B cell (primary cell): ENCODE measurements around the gene PLD3. TPM values are rescaled to one million over a fixed set of nuclear protein-coding genes. Genes with fewer than 3 reads are reported as not detected.

ENCODE experiments used
- ATAC-seq: fragments of 200-7000 bp; cut with Tn5 transposase; one replicate; pipeline ENCODE4 v1.10.0; 2021; ENCODE audit warnings: low read depth, mild to moderate bottlenecking, moderate number of reproducible peaks, moderate library complexity
- CTCF ChIA-PET: fragments of 350-600 bp; sonication (Branson Sonifier 250); formaldehyde crosslinking; loops from one replicate; lab custom pipeline; 2021; ENCODE audit warnings: antibody characterized with exemption, inconsistent platforms; lab: Charles Lee
- POLR2A ChIA-PET: fragments of 350-600 bp; sonication (Branson Sonifier 250); formaldehyde crosslinking; loops from one replicate; lab custom pipeline; 2021; ENCODE audit warnings: antibody characterized with exemption; lab: Charles Lee
- DNase-seq: peaks from one replicate; pipeline ENCODE4 v3.0.0; 2013
- H2AFZ ChIP-seq: 2 replicates; pipeline ENCODE4 v1.6.1; 2012; ENCODE audit warnings: mild to moderate bottlenecking, low read depth, low read length; ENCODE audit not compliant: insufficient read depth, poor library complexity, severe bottlenecking
- H3K27ac ChIP-seq, 2 donors: 1 replicate in 1 of 2; 2 replicates in 1 of 2; pipeline ENCODE4 v1.5.1; 2012 to 2013; ENCODE audit warnings: low read length in 2 of 2, mild to moderate bottlenecking in 2 of 2, moderate library complexity in 1 of 2
- H3K27me3 ChIP-seq, 4 experiments: fragments of 200-600 bp in 1 of 4; sonication (generic) in 1 of 4; replicated peaks in 1 of 4; 1 replicate in 2 of 4; 2 replicates in 2 of 4; pipeline versions ENCODE4 v1.6.1 to v1.7.0; 2013 to 2016; ENCODE audit warnings: low read length in 3 of 4, mild to moderate bottlenecking in 2 of 4, mixed read lengths in 1 of 4, moderate library complexity in 1 of 4; ENCODE audit not compliant: insufficient read depth in 4 of 4, control insufficient read depth in 3 of 4; ENCODE audit errors: control extremely low read depth in 1 of 4
- H3K36me3 ChIP-seq, 2 experiments: replicated peaks in 1 of 2; 1 replicate in 1 of 2; 2 replicates in 1 of 2; pipeline versions ENCODE4 v1.6.1 to v1.7.1; 2013; ENCODE audit warnings: low read length in 1 of 2; ENCODE audit not compliant: insufficient read depth in 2 of 2, control insufficient read depth in 1 of 2; ENCODE audit errors: control extremely low read depth in 1 of 2, extremely low read depth in 1 of 2
- H3K4me1 ChIP-seq, 2 donors: fragments of 200-600 bp in 1 of 2; sonication (generic) in 1 of 2; 1 replicate in 1 of 2; 2 replicates in 1 of 2; pipeline versions ENCODE4 v1.5.1 to v1.6.1; 2013 to 2017; ENCODE audit warnings: low read length in 2 of 2; ENCODE audit not compliant: control insufficient read depth in 2 of 2, insufficient read depth in 2 of 2
- H3K4me2 ChIP-seq: replicated peaks from 2 replicates; pipeline ENCODE3; 2012; ENCODE audit warnings: mild to moderate bottlenecking, low read depth, low read length; ENCODE audit not compliant: poor library complexity, severe bottlenecking
- H3K4me3 ChIP-seq, 5 experiments: fragments of 200-600 bp in 1 of 5; sonication (generic) in 1 of 5; 1 replicate in 3 of 5; 2 replicates in 2 of 5; pipeline versions ENCODE4 v1.5.1 to v1.7.0; 2011 to 2016; ENCODE audit warnings: low read length in 4 of 5, mild to moderate bottlenecking in 4 of 5, low read depth in 2 of 5, control low read depth in 1 of 5, moderate library complexity in 1 of 5; ENCODE audit not compliant: insufficient read depth in 1 of 5; ENCODE audit errors: control extremely low read depth in 1 of 5, extremely low read depth in 1 of 5
- H3K79me2 ChIP-seq: fragments of 200-600 bp; sonication (generic); one replicate; pipeline ENCODE4 v1.6.0; 2016; ENCODE audit warnings: low read length; ENCODE audit not compliant: control insufficient read depth, insufficient read depth
- H3K9ac ChIP-seq: fragments of 200-600 bp; sonication (generic); 2 replicates; pipeline ENCODE4 v1.6.1; 2017; ENCODE audit warnings: mild to moderate bottlenecking, low read length, moderate library complexity
- H3K9me3 ChIP-seq, 3 donors: one replicate each; pipeline versions ENCODE4 v1.6.1 to v1.7.1; 2013; ENCODE audit warnings: low read length in 2 of 3; ENCODE audit not compliant: control insufficient read depth in 2 of 3, insufficient read depth in 1 of 3; ENCODE audit errors: control extremely low read depth in 1 of 3
- H4K20me1 ChIP-seq: 2 replicates; pipeline ENCODE4 v1.6.0; 2012; ENCODE audit warnings: mild to moderate bottlenecking, low read length; ENCODE audit not compliant: insufficient read depth, control insufficient read depth, poor library complexity, severe bottlenecking
- H3K27ac Mint-ChIP-seq: one replicate; pipeline ENCODE4 v1.8.0; 2021; ENCODE audit warnings: mixed read lengths
- H3K27me3 Mint-ChIP-seq: one replicate; pipeline ENCODE4 v1.8.0; 2021; ENCODE audit warnings: mixed read lengths
- H3K4me1 Mint-ChIP-seq: one replicate; pipeline ENCODE4 v1.8.0; 2021; ENCODE audit warnings: mixed read lengths
- H3K4me3 Mint-ChIP-seq: one replicate; pipeline ENCODE4 v1.8.0; 2021; ENCODE audit warnings: mixed read lengths
- H3K9me3 Mint-ChIP-seq: one replicate; pipeline ENCODE4 v1.8.0; 2022; ENCODE audit warnings: mixed read lengths; ENCODE audit not compliant: insufficient read depth
- CTCF ChIP-seq: fragments of 200-600 bp; IDR thresholded peaks from one replicate; pipeline ENCODE4 v1.8.0; 2022; ENCODE audit warnings: antibody characterized with exemption, mild to moderate bottlenecking
- EZH2 ChIP-seq: IDR thresholded peaks from 2 replicates; pipeline ENCODE4 v1.6.1; 2012; ENCODE audit warnings: borderline replicate concordance, low read depth, mild to moderate bottlenecking, moderate library complexity, low read length; ENCODE audit not compliant: insufficient read depth, poor library complexity, severe bottlenecking
- WGBS: methylation state at CpG from one replicate; pipeline ENCODE4 v1.1.5; 2013; ENCODE audit warnings: missing lambda C conversion rate; ENCODE audit not compliant: insufficient coverage; 5-methylcytosine and 5-hydroxymethylcytosine counted together
- intact Hi-C: fragments of 100-400 bp; cut with micrococcal nuclease; formaldehyde crosslinking; loops from one replicate; pipeline ENCODE4 v1.10.0; 2022
- polyA plus RNA-seq: library from polyadenylated mRNA; depleted of rRNA; stranded (reverse); fragments of >200 nt; gene quantifications from 2 replicates; pipeline ENCODE4 v1.2.3, GENCODE V29; 2012
- total RNA-seq, 2 donors: library from RNA; stranded (reverse); fragments of 120-200 nt in 1 of 2; gene quantifications; 1 replicate in 1 of 2; 2 replicates in 1 of 2; pipeline versions ENCODE4 v1.2.3 to v1.2.4, GENCODE V29; 2013 to 2022

The PLD3 gene
- total and polyA plus RNA-seq, 2 donors (not counting 1 experiment from before 2014, with no cell fraction given), result 61.7 to 153 TPM

GRCh38 chr19:40303765-40304164 is 44.7 kb upstream of the PLD3 start:
- no peak for DNase-seq
- Histone ChIP-seq H2AFZ (no peak overlapping the region), H3K9me3 (no peaks in the 10 kb centered on the region), H3K79me2 (no peaks in the 10 kb centered on the region), H3K36me3 (no peaks in the 10 kb centered on the region), H3K27ac (no peak overlapping the region), H4K20me1 (no peaks in the 10 kb centered on the region), H3K27me3 (no peaks in the 10 kb centered on the region), H3K4me2 (no peak overlapping the region), H3K4me1 (peaks cover 0 to 3% of the 10 kb centered on the region in 2 donors), H3K4me3 (no peak overlapping the region), H3K9ac (no peak overlapping the region)
- no peak for ATAC-seq
- Mint-ChIP-seq H3K27ac (no peak overlapping the region), H3K27me3 (no peaks in the 10 kb centered on the region), H3K4me1 (peaks cover 2% of the 10 kb centered on the region), H3K9me3 (no peaks in the 10 kb centered on the region), H3K4me3 (no peak overlapping the region)
- ChIA-PET CTCF (interaction anchor here (1.1 to 3.8 kb wide), 7 partner anchors 25 to 330 kb away, joined by 3 to 34 read pairs (median 11); partner anchors contain the start of gene LTBP4), POLR2A (no interaction called here)
- intact Hi-C loops, result no loop called here
- TF ChIP-seq EZH2, result no peak
- no peak for TF ChIP-seq CTCF
- WGBS, result no CpG with 5 or more reads among the region's 2 CpGs

- Histone ChIP-seq H4K20me1 (no peaks in the 10 kb centered on the region), H3K27ac (no peak overlapping the region), H3K4me1 (peaks cover 0 to 3% of the 10 kb centered on the region in 2 donors), H3K4me2 (no peak overlapping the region), H3K9ac (no peak overlapping the region), H3K27me3 (no peaks in the 10 kb centered on the region), H3K79me2 (no peaks in the 10 kb centered on the region), H3K9me3 (no peaks in the 10 kb centered on the region), H2AFZ (no peak overlapping the region), H3K36me3 (no peaks in the 10 kb centered on the region), H3K4me3 (no peak overlapping the region)
- ChIA-PET POLR2A (no interaction called here), CTCF (interaction anchor here (1.1 to 3.8 kb wide), 22 partner anchors 12 to 330 kb away, joined by 3 to 34 read pairs (median 7); partner anchors contain the start of genes AKT2, BLVRB and LTBP4)
- DNase-seq, result no peak
- WGBS, result 91% methylated on average over 3 of the region's 4 CpGs
- TF ChIP-seq CTCF (no peak), EZH2 (no peak)
- no peaks in the 10 kb centered on the region for H3K27me3 Mint-ChIP-seq
- H3K4me1 Mint-ChIP-seq, result peaks cover 2% of the 10 kb centered on the region
- intact Hi-C loops, result no loop called here
- no peaks in the 10 kb centered on the region for H3K9me3 Mint-ChIP-seq
- H3K4me3 Mint-ChIP-seq, result no peak overlapping the region
- H3K27ac Mint-ChIP-seq, result no peak overlapping the region
- ATAC-seq, result no peak
These were observed 44.2 kb upstream of the PLD3 start for GRCh38 chr19:40304306-40304705.
